ENCODE measurements around the gene EIF2D.

DNA sequence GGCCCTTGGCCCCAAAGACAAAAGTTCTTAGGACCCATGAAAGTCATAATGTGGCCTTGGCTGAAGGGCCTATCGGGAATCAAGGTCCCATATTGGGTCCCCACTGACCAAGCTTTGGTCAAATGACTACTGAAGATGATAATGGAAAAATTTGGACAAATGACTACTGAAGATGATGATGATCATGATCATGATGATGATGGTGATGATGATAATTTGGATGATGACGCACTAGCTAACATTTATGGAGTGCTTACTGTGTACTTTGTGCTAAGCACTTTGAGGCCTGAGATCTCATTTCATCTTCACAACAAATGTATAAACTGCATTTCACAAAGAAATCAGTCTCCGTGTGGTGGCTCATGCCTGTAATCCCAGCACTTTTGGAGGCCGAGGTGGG, 39.4 kb downstream of the EIF2D start:
- TF ChIP-seq, protein P1, sequence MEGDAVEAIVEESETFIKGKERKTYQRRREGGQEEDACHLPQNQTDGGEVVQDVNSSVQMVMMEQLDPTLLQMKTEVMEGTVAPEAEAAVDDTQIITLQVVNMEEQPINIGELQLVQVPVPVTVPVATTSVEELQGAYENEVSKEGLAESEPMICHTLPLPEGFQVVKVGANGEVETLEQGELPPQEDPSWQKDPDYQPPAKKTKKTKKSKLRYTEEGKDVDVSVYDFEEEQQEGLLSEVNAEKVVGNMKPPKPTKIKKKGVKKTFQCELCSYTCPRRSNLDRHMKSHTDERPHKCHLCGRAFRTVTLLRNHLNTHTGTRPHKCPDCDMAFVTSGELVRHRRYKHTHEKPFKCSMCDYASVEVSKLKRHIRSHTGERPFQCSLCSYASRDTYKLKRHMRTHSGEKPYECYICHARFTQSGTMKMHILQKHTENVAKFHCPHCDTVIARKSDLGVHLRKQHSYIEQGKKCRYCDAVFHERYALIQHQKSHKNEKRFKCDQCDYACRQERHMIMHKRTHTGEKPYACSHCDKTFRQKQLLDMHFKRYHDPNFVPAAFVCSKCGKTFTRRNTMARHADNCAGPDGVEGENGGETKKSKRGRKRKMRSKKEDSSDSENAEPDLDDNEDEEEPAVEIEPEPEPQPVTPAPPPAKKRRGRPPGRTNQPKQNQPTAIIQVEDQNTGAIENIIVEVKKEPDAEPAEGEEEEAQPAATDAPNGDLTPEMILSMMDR (IDR thresholded peaks at IDR 0.05) = no peak
- no peak for TF ChIP-seq POLR2A (IDR thresholded peaks at IDR 0.05)

Measured in Peyer's patch (tissue), 4 donors.